ENCODE results near the gene KLK1. TPM values are rescaled to one million over a fixed set of nuclear protein-coding genes. Genes with fewer than 3 reads are reported as not detected.
"Not testable (repeated sequence)": the region's sequence is repeated elsewhere in the genome, so short reads cannot be mapped to it uniquely, and the experiment has no call there.

KLK1 gene
- total RNA-seq, 1 donor from 2014 or later: 1.7 TPM

- intact Hi-C loops (cut with micrococcal nuclease): no loop called here
Measured at GRCh38 chr19:50794074-50794875, 29.3 kb downstream of the KLK1 start.

- intact Hi-C loops (cut with micrococcal nuclease): no loop called here
Measured at GRCh38 chr19:50793558-50794065, 30.0 kb downstream of the KLK1 start.

- intact Hi-C loops (cut with micrococcal nuclease): no loop called here
Measured at GRCh38 chr19:50792272-50793250, 31.0 kb downstream of the KLK1 start.

GRCh38 chr19:50791594-50792271 lies 31.9 kb downstream of the KLK1 start:
- intact Hi-C loops (cut with micrococcal nuclease): no loop called here

- intact Hi-C loops (cut with micrococcal nuclease): no loop called here
Measured at GRCh38 chr19:50790922-50791467, 32.6 kb downstream of the KLK1 start.

GRCh38 chr19:50790396-50790795 lies 33.2 kb downstream of the KLK1 start, which contains the start of gene ACP4:
TSS of gene ACP4 (plus strand) at chr19:50790415. CDS start at chr19:50790415, 0 bp downstream.
- intact Hi-C loops (cut with micrococcal nuclease): no loop called here

GRCh38 chr19:50785329-50785728 lies 38.3 kb downstream of the KLK1 start:
- intact Hi-C loops (cut with micrococcal nuclease): loop anchor here (10.0 kb wide), 1 partner anchor 421 kb away; the partner anchor contains the start of gene NAPSA

GRCh38 chr19:50784710-50785109 lies 38.9 kb downstream of the KLK1 start:
- intact Hi-C loops (cut with micrococcal nuclease): loop anchor here (10.0 kb wide), 1 partner anchor 420 kb away; the partner anchor contains the start of gene NAPSA

- intact Hi-C loops (cut with micrococcal nuclease): loop anchor here (1.0 to 10.0 kb wide), 5 partner anchors 59 to 419 kb away; partner anchors contain the start of gene NAPSA
Measured at GRCh38 chr19:50783848-50784152, 39.8 kb downstream of the KLK1 start.

- intact Hi-C loops (cut with micrococcal nuclease): loop anchor here (10.0 kb wide), 1 partner anchor 416 kb away; the partner anchor contains the start of gene NAPSA
Measured at GRCh38 chr19:50780753-50781435, 42.7 kb downstream of the KLK1 start.

GRCh38 chr19:50779504-50780457 lies 43.8 kb downstream of the KLK1 start:
- intact Hi-C loops (cut with micrococcal nuclease): loop anchor here (10.0 kb wide), 1 partner anchor 415 kb away; the partner anchor contains the start of gene NAPSA

- intact Hi-C loops (cut with micrococcal nuclease): no loop called here
Measured at GRCh38 chr19:50778906-50779430, 44.6 kb downstream of the KLK1 start.

- intact Hi-C loops (cut with micrococcal nuclease): no loop called here
Measured at GRCh38 chr19:50777830-50778303, 45.7 kb downstream of the KLK1 start.

GRCh38 chr19:50777261-50777660 lies 46.3 kb downstream of the KLK1 start:
- intact Hi-C loops (cut with micrococcal nuclease): no loop called here

GRCh38 chr19:50776131-50776530 lies 47.5 kb downstream of the KLK1 start:
- intact Hi-C loops (cut with micrococcal nuclease): no loop called here

GRCh38 chr19:50773454-50773853 lies 50.1 kb downstream of the KLK1 start:
- intact Hi-C loops (cut with micrococcal nuclease): not testable (repeated sequence)

GRCh38 chr19:50772912-50773311 lies 50.7 kb downstream of the KLK1 start:
- intact Hi-C loops (cut with micrococcal nuclease): not testable (repeated sequence)

GRCh38 chr19:50772476-50772875 lies 51.1 kb downstream of the KLK1 start:
- intact Hi-C loops (cut with micrococcal nuclease): no loop called here

Measured in T-helper 2 cell treated with Interferon-gamma antibody and Interleukin-4, amounts not matched to agents 100 ng/mL and 5 ng/mL, for 36 hours (primary cell).